Transverse colon (tissue), 3 donors: ENCODE results near the gene WDR75.

ENCODE experiments used
- CTCF ChIP-seq, 5 experiments: fragments of 200-600 bp in 3 of 5; fragments of 450-650 bp in 2 of 5; sonication (generic) in 3 of 5; IDR thresholded peaks; 1 replicate in 2 of 5; 2 replicates in 3 of 5; pipeline ENCODE4 v1.5.1; 2016 to 2017; ENCODE audit warnings: antibody characterized with exemption in 5 of 5, inconsistent platforms in 3 of 5, mild to moderate bottlenecking in 2 of 5, moderate library complexity in 1 of 5
- EP300 ChIP-seq: sonication (generic); formaldehyde crosslinking; IDR thresholded peaks from one replicate; pipeline ENCODE4 v1.6.1; 2017; ENCODE audit warnings: antibody characterized with exemption, low read depth
- POLR2A ChIP-seq: fragments of 450-650 bp; IDR thresholded peaks from one replicate; pipeline ENCODE4 v1.6.1; 2016; ENCODE audit warnings: antibody characterized with exemption, mild to moderate bottlenecking, moderate library complexity

- TF ChIP-seq CTCF (IDR thresholded peaks at IDR 0.05) (no peak), EP300 (no peak), POLR2A (no peak)
These were observed 46.7 kb downstream of the WDR75 start for GRCh38 chr2:189488008-189488310.
